Stimulated activated CD8-positive, alpha-beta memory T cell treated with anti-CD3 and anti-CD28 coated beads, Interleukin-12 subunit alpha, Interleukin-12 subunit beta, amount 100 ng/mL, for 24 hours (primary cell): ENCODE data around the gene SLC46A2.
A peak's percentile ranks its signal among the peaks of the same experiment; 100 is the strongest.

Experiments used
- DNase-seq: peaks from one replicate; pipeline ENCODE4 v3.0.0-alpha.2; 2020; ENCODE audit errors: extremely low read depth

The SLC46A2 gene

DNA sequence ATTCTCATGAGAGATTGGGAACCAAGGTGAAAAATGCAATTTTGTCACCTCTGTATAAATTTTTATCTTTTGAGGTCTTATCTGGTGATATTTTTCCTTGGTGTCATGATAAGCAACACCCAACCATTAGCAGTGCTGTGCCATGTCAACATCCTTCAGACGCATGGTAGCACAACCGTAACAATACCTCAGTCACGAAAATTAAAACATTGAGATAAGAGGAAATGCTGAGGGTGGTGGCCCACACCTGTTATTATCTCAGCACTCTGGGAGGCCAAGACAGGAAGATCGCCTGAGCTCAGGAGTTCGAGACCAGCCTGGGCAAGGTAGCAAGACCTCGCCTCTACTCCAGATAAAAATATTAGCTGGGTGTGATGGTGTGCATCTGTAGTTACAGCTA lies 32.7 kb downstream of the SLC46A2 start:
- no peak for DNase-seq

DNA sequence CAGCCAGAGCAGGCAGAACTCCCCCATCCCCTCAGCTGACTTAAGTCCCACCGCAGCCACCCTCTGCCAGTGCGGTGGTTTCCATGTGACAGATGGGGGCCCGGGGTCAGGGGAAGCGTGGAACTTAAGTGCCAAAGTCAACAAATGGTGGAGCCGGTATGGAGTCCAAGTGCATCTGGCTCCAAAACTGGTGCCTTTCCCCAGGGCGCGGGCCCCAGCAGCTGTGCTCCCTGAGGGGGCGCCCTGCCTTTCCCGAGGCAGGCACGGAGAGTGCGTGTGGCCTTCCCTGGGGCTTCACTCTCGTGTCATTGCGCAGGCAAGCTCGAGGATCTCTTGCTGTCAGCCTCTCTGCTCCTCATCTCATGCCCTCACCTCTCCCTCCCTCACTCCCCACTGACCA lies 33.8 kb downstream of the SLC46A2 start:
- DNase-seq, result no peak

DNA sequence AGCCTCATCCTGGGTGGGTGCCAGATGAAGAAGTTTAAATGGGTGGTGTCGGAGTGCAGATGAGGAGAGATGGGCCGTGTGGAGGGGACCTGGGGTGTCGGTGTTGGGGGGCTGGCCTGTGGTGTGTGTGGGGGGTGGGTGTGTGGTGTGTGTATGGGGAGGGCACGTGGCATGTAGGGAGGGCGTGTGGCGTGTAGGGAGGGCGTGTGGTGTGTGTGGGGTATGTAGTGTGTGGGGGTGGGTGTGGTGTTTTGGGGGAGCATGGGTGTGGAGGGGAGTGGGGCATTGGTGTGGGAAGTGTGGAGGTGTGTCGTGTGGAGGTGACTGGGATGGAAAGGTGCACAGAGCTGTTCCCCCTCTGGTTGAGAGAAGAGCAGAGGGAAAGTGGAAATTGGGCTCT lies 34.5 kb downstream of the SLC46A2 start:
- no peak for DNase-seq

DNA sequence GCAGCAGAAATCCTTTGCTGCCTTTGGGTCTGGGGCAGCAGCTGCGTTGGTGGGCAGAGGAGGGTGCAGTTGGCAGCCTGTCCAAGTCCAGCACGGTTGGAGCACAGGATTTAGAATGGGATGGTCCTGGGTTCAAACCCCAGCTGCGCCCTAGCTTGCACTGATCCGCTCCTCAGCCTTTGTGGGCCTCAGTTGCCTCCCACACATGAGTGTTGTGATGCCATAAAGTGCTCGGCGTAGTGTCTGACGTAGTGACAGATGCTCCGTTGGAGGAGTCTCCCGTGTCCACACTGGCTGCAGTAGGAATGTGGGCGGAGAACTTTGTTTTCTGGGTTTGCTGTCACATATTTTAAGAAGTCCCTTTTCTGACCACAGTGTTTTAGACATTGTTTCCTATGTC lies 36.0 kb downstream of the SLC46A2 start:
- no peak for DNase-seq

DNA sequence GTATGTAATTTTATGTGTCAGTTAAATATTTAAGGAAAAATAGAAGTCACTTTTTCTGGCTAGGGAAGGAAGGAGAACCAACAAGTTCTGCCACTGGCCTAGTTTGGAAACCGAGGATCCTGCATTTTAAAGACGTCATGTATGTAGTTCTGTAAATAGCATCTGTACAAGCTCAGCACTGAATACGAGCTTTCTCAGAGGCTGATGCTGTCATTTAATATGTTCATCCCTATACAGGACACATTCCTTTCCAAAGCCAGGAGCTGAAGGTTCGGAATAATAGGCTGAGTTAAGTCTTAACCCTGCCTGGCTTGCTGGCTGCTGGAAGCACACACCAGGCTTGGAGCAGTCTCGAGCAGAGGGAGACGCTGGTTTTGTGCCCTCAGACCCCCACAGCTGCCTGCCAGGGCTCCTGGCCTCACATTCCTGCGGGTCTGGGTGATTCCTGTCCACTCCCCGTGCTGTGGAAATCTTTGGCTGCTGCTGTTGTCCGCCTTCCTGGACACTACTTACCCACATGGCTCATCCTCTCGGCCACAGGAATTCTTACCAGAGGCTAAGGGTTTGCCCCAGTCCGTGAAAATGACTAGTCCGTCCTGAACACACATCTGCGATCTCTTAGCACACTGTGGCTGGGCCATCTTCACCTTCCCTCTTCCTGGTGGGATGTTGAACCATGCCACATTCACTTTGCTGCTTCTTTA lies 36.6 kb downstream of the SLC46A2 start:
- DNase-seq, result no peak

DNA sequence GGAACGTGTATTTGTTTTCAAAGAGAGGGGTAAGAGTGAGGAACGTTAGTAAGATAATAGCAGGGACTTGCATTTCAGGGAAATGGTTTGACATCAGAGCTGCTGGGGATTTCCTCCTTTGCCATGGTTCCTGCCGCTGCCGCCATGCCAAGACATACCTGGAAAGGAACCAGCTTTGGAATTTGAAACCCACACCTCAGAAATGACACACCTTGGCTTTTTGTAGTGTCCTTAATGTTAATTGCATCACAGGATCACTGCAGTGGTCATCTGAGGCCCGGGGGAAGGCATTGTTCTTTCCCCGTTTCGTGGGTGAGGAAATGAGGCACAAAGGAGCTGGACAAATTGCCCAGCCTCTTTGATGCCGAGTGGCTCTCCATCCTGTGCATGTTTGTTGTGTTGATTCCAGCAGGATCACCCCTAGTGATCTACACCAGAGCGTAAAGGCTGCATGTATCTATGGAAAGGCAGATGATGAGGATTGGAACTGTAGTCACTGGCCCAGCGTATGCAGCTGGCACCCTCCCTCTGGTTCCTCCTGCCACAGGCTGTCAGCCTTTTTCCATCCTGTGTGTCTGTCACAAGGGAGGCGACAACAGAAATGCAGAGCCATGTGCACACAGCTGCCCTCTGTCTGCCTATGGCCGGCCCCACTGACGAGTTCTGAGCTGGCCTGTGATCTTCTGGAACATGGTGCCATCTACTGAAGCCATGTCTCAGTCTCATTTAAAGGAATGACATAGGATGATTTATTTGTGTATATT lies 37.8 kb downstream of the SLC46A2 start:
- no peak for DNase-seq

DNA sequence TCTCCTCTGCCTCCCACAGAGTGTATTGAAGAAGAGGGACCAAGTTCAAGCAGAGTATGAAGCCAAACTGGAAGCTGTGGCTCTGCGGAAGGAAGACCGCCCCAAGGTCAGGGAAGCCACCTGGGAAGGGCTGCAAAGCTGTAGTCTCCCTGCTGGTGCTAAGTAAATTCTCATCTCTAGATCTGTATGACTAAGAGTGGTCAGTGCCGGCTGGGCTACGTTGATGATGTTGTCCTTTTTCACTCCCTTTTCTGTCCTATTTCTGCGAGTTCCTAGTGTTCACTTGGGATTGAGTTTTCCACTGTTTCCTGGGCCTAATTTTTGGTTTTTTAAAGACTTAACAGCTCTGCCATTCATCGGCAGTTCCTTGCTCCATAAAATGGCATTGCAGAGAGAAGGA lies 39.8 kb downstream of the SLC46A2 start:
- no peak for DNase-seq

DNA sequence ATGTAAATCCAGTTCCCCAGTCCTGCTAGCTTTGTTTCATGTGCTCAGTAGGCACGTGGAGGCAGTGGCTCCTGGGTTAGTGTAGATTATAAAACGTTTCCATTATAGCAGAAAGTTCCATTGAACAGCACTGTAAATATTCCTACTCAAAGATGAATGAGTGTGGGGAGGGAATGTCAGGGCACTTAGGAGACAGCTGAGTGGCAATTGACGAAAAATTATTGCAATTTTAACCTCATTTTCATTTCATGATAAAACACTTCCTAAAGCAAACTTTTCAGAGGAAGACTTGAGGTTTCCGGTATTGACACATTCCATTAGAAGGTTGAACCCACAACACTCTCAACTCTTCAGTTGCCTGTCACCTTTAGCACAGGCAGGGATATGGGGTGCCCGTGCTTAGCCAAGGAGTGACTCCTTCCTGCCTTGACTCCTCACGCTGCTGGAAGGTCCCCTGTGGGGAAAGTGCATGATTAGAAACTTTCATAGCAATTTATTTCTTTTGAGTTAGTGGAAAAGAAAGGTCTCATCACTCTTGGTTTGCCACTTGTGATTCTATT lies 41.2 kb downstream of the SLC46A2 start:
- DNase-seq, result no peak

DNA sequence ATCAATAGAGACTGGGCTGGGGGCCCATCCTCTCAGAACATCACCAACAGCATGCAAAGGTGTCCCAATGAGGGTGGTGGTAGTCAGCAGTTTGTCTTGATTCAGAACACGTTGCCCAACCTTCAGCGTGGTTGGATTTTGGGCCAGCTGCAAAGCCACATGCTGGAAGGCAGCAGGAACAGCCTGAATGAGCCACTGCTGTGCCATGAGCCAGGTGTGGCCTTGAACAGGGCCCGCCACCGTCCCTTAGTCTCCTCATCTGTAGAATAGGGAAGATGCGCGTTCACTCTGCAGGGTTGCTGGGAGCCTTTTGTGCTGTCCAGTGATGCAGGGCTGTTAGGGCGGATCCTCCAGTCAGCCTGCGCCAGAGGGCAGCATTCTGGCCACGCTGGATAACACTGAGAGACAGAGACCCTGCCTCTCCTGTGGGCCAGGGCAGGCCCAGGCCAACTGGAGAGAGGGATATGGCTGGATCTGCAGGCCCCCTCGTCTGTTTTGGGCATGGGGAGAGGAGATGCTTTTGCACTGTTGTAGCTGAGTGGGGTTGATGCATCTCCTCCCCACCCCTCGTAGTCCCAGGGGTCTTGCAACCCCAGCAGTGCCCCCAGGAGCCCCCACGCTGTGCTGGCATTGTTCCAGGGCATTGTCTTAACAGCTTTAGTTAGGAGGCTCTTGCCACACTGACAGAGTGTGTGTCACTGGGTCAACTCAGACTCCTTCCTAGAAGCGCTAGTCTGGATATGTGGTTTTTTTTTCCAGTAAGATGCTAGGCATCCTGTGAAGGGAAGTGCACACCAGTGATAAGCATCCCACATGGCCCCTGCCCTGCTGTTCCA lies 42.1 kb downstream of the SLC46A2 start:
- no peak for DNase-seq

DNA sequence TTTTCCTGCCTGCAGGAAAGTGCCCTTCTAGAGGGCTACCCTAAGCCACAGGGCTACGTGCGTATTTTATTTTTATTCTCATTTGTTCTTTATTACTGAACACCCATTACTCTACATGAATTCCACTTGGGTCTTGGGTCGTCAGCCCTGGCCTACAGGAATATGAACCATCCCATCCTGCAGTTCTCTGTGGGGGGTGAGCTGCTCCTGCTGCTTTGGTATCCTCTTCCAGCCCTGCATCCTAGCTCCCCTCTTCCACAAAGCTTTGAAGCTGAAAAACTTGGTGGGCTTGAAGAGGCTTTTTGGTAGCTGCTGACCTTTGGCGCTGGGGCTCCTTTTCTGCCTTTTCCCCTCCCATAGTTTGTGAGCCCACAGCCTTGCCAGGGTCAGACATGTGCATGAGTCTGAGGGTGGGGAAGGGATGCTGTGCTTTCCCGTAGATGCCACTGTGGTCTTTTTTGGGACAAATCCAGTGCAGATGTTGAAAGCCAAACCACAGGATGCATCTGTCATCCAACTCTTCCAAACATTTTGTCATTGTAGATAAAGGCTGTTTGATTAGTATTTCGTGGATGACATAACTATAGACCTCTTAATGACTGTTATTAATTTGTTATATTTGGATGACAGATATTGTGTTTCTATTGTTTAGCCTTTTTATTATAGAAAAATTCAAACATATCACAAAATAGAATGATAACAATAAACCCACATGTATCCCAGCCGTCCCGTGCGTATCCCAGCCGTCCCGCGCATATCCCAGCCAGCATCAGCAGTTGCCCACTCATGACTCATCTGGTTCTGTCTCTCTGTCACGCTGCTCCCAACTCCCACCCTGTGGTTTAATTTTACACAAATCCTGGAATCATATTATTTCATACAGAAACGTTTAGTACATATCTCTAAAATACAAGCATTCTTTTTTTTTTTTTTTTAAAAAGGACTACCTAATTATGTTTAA lies 43.9 kb downstream of the SLC46A2 start:
- DNase-seq, result no peak

DNA sequence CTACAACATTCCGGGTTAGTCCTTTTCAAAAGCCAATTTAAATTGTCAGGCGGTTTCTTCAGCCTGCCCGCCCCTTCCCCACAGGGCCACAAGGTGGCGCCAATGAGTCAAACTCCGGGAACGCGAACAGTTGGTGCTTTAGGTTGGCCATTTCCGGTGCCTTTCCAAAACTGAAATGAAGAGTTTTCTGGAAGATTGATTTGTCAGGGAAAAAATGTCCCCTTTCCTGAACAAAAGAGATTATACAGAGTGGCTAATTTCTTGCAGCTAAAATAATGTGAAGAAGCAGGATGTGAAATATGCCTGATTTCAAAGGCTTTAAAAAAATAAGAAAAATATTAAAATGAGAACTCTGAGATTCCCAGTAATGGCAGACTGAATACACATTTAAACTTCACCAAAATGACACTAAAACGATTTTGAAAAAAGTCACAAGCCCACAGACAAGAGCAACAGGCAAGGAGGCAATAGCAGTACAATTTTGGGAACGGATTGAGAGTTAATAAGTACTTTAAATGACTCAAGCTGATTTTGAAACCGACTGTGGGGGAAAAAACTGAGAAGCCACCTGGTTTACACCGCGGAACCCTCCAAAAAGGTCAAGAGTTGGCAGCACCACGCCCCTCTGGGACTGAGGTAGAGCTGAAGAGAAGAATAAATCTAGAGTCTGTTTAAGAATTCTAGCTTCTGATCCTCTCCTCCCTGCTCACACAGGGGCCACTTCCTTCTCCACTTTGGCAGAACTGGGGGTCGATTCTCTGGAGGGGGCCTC lies 45.7 kb downstream of the SLC46A2 start:
- DNase-seq, result peak; percentile 34

DNA sequence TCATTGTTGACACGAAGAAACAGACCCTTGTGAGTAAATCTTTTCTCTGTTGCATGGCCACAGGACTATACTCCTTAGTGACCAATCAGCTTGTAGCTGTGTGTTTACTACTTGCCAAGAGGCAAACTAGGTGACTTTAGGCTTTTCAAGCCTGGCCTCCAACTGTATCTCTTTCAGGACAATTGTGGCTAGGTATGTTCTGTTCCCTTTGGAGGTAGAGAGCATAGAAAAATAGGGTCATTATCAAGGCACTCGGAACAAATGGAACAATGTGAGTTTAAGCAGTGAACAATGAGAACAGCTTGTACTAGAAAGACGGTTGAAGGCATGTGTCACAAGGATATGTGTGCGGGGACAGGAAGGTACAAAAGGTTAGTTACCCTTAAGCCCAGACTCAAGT lies 48.1 kb downstream of the SLC46A2 start:
- no peak for DNase-seq

DNA sequence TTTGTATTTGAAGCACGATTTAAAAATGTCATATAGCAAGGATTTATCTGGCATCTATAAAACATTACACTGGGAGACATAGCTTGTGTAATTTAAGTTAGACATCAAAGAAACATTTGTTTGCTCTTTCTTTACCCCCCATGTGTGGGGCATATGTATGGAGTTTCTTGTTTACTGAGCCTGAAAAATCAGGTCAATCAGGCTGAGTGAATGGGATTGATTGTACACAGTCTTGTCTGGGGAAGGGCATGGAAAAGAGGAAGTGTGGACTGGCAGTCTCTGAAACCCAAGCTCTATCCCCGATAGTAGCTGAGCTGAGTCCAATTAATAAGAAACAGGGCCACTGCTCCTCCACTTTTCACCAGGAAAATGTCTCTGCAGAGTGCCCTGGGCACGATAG lies 49.4 kb downstream of the SLC46A2 start:
- DNase-seq, result no peak

DNA sequence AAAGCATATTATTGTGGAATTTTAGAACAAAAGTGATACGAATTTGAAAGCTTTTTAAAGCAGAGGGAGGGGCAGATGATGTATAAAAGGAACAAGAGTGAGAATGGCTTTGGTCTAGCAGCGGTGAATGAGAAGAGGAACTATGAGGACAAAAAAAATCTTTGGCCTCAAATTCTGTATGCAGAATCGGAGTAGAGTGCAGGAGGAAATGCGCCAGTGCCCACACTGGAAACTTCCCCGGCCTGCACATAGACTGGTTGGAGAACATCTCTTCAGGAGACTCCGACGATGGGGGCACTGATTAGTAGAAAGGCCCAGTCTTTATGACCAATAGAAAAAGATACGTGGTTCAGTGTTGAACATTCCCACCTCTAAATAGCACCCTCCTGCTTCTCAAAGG lies 51.3 kb downstream of the SLC46A2 start:
- no peak for DNase-seq

DNA sequence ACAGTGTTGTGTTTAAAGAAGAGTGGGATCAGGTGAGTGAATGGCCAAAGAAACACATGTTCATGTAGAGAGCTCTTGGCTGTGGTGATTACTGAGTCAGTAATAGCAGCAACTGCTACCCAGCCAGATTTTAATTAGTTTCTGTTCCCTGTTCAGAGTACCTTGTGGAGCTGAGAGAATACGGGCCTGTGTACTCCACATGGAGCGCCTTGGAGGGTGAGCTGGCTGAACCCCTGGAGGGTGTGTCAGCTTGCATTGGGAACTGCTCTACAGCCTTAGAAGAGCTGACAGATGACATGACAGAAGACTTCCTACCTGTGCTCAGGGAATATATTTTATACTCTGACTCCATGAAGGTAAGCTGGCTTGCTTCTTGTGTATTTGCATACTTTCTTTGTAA lies 52.3 kb downstream of the SLC46A2 start:
- DNase-seq, result no peak

DNA sequence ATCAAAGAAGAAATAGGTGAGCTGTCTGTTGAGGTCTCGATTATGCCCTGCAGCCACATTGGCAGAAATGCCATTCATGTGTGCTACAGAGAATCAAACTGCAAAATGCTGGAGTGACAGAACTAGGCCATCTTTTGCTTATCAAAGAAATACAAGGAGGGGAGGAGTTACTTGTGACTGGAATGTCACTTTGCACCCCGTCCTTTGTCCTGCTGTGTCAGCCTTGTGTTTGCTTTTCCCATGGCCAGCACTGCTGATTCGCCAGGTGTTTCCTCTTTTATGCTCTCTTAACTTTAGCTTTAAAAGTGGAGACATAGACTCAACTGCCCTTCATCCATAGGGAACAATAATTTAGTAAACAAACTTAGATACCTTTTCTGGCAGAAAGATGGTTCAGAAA lies 54.3 kb downstream of the SLC46A2 start:
- DNase-seq, result no peak

DNA sequence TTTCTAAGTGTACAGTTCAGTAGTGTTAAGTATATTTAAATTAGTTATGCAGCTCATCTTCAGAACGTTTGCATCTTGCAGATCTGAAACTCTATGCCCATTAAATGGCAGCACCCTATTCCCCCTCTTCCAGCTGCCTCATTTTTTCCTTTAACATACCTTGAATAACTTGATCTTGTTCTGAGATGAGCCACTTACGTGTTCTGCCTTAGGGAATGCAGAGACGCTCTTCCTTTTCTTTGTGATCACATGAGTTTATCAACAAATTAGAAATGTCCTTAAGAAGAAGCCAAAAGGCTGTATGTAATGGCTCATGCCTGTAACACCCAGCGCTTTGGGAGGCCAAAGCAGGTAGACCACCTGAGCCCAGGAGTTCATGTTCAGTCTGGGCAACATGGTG lies 57.6 kb downstream of the SLC46A2 start:
- DNase-seq, result no peak

DNA sequence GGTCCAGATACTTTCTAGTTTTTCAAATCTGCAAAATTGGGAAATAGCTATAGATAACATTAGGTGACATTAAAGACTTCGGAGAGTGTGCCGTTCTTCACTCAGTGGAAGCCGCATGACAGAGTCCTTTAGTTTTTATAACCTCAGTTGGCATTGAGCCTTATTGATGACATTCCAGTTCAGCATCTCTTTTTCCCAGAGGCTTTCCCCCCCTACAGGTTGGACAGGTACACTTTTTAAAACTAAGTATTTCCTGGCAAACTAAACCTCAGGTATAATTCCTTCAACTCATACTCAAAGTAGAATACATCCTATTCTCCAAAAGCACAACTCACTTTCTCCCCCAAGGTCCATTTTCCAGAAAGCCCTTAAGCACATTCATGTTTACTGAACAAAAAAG lies 58.7 kb downstream of the SLC46A2 start:
- no peak for DNase-seq

DNA sequence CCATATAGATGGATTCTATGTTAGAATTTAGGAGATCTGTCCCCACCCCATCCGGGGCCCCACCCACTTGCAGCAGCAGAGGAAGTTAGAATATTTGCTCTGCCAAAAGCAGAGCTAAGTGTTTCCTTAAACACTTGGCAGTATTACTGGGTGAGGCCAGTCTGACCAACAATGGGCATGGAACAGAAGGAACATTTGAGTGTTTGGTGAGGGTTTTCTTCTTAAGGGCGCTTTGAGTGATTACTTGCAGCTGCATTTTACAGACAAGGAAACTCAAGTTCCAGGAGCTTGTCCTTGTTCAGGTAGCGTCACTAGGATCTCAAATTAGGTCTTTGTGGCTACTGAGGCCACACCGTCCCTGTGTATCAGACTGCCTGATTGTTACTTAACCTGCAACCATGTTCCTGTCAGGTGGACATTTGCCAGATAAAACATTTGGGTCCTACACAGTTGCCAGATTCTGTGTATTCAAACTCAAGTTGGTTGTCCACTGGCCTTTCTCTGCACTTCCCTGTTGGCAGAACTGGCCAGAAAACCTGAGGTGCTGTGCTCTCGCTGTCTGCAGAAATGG lies 59.3 kb downstream of the SLC46A2 start:
- no peak for DNase-seq
